A549 treated with AZD9567 at 1 μM for 4 hours (cell line): Measurements from ENCODE around the gene CYSRT1. TPM values are rescaled to one million over a fixed set of nuclear protein-coding genes. Genes with fewer than 3 reads are reported as not detected.

Experiments used
- total RNA-seq: library from RNA; stranded (reverse); fragments of 200-300 nt; extraction: Qiagen RNA extraction; gene quantifications from 5 replicates; pipeline ENCODE4 v1.2.3, GENCODE V29; 2022; ENCODE audit not compliant: insufficient read depth

CYSRT1 gene, protein sequence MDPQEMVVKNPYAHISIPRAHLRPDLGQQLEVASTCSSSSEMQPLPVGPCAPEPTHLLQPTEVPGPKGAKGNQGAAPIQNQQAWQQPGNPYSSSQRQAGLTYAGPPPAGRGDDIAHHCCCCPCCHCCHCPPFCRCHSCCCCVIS
- 1.7 to 4.2 TPM (median 3.2 TPM) in 5 replicates for total RNA-seq

DNA sequence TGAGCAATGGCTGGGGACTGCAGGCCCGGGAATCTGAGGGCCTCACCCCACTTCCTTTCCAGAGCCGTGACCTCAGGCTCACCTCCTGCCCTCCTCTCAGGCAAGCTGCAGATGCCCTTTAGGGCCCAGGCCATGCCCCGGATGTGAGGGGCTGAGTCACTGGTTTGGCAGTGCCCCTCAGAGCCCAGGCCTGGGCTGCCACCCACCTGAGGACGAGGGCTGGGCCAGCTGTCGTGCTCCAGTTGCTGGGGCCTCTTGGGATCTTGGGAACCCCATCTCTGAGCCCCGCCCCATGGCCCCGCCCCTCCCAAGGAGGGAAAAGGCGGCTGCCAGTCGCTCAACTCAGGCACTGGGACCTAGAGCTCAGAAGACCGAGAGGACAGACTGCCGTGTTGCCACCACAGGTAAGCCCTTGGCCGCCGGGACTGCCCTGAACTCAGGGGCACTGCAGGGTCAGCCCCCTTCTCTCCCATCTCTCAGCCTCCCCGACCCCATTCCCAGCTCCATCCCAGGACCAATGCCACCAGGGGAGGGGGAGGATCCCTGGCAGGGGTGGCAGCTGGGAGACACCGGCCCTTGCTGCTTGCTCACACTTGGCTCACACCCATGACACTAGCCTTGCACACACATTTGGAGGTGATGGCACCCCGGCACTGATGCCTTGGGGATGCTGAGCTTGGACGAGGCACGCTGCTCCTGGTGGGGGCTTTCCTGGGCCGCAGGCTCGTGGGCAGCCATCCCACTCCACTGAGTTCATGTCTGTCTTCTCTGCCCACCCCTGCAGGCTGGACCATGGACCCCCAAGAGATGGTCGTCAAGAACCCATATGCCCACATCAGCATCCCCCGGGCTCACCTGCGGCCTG, at the start of gene CYSRT1:
TSS of gene CYSRT1 (plus strand) at position 345 of the 865 bp plus-strand sequence. CDS start at position 793, 448 bp downstream.

DNA sequence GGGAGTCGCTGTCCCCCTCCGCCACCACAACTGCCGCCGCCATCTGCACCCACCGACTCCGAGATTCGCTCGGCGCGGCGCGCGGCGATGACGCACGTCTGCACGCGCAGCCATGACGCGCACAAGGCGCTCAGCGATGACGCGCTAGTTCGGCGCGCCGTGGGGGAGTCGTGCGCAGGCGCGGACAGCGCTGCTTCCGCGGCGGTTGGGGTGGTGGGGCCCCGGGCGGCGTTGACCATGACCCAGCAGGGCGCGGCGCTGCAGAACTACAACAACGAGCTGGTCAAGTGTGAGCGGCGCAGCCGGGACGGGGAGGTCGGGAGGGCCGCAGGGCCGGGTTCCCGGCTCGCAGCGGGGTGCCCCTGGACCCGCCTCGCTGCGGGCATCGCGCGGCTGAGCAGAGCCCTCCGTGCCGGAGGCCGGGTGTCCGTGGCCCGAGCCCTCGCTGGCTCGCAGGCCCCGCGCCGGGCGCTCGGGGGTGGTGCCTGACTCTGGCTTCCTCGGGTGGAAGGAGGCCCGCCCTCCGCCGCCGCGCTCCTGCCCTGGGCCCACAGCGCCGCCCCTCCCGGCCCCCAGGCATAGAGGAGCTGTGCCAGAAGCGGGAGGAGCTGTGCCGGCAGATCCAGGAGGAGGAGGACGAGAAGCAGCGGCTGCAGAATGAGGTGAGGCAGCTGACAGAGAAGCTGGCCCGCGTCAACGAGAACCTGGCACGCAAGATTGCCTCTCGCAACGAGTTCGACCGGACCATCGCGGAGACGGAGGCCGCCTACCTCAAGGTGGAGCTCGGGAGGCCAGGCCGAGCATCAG, 36.3 kb upstream of the CYSRT1 start, which contains the start of the genes ANAPC2 and SSNA1:
TSS of gene ANAPC2 (minus strand) at position 71 of the 807 bp plus-strand sequence. CDS start at position 43, 28 bp downstream.
TSS of gene SSNA1 (plus strand) at position 187 of the 807 bp plus-strand sequence. CDS start at position 238, 51 bp downstream.

DNA sequence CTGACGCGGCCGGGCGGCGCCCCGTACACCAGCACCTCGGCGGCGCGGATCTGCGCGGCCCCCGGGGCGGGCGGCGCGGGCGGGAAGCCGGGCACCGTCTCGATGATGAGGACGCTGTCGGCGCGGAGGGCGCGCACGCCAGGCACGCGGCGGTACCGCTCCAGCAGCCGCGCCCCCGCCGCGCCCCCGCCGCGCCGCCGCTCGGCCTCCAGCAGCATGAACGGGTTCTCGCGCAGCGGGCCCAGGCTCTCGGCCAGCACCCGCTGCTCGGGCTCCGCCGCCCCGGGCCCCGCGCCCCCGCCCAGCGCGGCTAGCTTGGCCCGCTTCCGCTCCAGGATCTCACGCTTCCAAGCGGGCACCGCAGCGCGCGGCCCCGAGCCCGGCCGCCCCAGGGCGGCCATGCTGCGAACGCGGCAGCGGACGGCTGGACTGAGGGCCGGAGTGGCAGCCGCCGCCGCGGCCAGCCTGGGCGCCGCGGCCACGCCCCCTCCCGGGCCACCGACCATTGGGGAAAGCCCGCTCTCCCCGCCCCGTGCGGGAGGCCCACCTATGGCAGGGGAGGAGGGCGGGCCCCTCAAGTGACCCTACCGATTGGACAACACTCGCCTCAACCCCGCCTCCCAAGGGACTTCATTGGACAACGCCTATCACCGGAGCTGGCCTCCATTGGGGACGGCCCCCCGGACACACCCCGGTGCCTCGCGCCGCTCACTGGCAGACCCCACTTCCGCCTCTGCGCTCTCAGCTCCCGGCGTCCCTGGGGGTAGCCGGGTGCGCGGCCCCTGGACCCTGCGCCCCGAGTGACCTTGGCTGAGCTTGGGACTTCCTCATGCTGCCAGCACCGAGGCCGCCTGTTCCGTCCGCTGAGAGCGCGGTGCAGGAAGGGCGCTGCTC, 24.4 kb upstream of the CYSRT1 start, which contains the start of gene TPRN:
TSS of gene TPRN (minus strand) at position 431 of the 894 bp plus-strand sequence. CDS start at position 401, 30 bp downstream.

DNA sequence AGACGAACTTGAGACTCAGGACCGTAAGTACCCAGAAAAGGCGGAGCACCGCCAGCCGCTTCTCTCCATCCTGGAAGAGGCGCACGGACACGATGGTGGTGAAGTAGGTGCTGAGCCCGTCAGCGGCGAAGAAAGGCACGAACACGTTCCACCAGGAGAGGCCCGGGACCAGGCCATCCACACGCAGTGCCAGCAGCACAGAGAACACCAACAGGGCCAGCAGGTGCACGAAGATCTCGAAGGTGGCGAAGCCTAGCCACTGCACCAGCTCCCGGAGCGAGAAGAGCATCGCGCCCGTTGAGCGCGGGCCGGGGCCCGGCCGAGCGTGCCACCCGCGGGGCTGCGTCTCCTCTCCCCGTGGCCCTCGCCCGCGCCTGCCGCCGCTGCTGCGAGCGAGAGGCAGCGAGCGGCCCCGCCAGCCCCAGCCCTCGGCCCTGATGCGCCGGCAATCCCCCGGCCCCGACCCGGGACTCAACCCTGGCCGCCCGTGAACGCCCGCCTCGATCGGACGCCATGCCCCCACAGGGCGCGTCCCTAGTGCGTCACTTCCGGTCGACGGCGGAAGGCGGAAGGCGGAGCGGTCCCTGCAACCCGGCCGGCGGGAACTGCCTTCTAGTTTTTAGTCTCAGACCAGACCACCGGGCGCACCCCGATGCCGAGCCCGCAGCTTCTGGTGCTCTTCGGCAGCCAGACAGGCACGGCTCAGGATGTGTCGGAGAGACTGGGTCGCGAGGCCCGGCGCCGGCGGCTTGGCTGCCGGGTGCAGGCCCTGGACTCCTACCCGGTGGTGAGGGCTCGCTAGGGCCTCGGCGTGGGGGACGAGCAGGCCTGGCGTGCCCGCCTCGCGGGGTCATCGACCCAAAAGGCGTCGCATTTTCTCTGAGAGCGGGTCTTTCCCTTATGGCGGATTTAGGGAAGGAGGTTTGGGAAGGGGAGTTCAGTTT, 19.6 kb upstream of the CYSRT1 start, which contains the start of the genes NDOR1 and TMEM203:
TSS of gene NDOR1 (plus strand) at position 575 of the 944 bp plus-strand sequence. CDS start at position 653, 78 bp downstream.
TSS of gene TMEM203 (minus strand) at position 523 of the 944 bp plus-strand sequence. CDS start at position 289, 234 bp downstream.

DNA sequence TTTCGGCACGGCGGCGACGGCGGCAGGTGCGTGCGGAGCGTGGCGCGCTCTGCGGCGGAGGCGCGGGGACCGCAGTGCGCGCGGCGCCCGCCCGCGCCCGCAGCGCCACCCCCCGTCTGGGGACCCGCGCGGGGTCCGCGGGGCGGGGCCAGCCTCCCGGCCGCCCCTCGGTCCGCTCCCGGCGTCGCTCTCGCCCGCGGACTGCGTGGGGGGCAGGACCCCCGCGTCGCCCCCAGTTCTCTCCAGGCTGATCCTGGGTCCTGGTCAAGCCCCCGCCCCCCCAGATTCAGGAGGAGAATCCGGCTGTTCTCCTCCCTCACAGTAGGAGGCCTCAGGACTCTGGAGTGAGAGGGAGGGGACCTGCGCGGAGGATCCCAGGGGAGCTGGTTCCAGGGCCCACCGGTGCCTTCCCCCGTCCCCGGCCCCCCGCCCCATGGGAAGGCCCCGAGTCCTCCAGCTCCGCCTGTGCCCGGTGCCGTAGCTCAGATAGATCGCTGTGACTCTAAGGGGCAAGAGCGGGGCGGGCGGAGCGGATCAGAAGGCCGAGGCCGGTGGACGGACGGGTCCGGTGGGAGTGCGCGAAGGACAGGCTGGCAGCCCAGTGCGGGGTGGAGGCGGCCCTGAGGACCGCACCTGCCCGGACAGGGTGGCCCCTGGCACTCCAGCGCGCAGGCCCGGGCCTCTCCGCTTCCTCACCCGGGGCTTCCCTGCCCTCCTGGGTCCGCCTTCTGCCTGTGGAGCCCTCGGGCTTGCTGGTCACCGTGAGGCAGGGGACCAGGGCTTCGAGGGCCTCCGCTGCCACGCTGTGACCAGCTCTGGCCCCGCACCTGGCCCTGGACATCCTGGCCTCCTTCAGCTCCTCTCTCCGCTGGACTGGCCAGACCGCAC, 2.5 kb upstream of the CYSRT1 start, which contains the start of gene RNF208:
TSS of gene RNF208 (minus strand) at position 51 of the 888 bp plus-strand sequence. CDS start 1,028 bp downstream, outside the sequence.

DNA sequence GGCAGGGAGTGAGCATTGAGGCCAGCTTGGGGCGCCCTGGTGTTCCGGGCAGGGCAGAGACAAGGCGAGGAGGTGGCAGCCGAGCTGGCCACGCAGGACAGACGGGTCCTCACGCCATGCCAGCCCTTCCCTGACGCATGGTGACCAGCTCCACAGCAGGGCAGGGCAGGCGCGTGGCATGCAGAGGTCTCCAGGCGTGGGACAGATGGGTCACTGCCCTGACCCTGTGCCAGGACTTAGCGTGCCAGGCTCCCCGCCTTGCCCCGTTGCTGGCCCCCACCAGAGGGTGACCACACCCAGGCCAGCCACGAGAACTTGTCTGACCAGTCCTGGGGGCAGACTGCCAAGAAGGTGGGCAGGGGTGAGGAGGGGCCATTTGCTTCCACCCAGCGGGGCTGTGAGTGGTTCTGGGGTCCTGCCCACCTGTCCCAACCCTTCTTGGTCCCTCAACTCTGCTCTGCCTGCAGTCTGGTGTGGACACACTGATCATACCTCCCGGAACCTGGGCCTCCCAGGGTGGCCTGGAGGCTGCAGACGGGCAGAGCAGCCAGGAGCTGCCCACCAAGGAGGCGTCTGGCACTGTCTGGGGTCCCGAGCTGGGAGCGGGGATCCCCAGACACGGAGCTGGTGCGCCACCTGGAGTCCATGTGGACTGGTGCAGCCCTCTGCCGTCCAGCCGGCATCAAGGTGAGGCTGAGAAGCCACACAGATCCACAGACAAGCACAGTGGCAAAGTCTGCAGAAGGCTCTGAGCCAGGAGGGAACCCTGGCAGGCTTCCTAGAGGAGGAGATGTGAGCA, 2.3 kb downstream of the CYSRT1 start, which contains the start of gene RNF224:
TSS of gene RNF224 (plus strand) at position 449 of the 799 bp plus-strand sequence. CDS start 834 bp downstream, outside the sequence.

DNA sequence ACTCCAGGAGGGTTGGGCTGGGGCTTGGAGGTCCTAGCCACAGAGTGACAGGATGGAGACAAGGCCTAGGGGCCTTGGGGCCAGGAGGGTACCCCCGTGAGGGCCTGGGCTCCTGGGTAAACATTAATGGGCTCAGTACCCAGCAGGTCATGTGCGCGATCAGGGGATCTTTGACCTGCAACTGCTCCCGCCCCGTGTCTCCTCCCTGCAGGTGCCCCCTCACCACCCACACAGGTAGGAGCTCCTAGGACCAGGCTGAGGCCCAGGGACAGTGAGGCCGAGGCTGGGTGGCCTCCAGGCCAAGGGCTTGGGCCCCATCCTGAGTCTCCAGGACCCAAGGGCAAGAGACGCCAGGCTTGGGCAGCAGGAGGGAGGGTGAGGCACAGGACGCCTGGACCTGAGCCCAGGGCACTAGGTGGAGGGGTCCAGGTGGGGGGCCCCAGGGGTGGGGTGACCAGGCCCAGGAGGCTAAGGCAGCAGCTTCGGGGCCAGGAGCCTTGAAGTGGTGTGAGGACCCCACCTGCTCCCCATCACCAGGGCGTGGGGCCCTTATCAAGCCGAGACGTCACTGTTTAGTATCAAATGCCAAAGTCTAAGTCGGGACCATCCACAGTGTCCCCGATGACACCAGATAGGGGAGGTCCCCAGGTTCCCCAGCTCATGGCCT, 5.9 kb downstream of the CYSRT1 start, which contains the start of gene SLC34A3:
TSS of gene SLC34A3 (plus strand) at position 197 of the 667 bp plus-strand sequence. CDS start 802 bp downstream, outside the sequence.

DNA sequence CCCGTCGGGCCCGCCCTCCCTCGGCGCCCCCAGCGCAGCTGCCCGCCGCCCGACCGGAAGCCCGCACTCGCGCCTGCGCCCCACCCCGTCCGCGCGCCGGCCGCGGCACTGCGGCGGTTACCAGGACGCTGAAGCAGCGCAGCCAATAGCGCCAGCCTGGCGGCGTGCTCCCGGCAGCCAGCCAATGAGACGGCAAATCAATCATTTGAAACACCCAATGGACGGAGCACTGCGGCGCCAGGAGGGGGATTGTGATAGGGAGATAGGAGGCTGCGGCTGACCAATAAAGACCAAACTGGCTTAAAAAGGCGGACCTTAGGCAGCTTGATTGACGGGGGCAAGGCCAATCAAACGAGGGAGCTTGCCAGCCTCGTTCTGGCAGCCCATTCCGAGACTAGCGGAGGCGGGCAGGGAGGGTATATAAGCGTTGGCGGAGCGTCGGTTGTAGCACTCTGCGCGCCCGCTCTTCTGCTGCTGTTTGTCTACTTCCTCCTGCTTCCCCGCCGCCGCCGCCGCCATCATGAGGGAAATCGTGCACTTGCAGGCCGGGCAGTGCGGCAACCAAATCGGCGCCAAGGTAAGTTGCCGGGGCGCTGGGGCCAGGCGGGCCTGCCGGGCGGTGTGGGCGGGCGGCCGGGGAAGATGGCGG, 16.0 kb downstream of the CYSRT1 start, which contains the start of gene TUBB4B:
TSS of gene TUBB4B (plus strand) at position 447 of the 649 bp plus-strand sequence. CDS start at position 521, 74 bp downstream.

DNA sequence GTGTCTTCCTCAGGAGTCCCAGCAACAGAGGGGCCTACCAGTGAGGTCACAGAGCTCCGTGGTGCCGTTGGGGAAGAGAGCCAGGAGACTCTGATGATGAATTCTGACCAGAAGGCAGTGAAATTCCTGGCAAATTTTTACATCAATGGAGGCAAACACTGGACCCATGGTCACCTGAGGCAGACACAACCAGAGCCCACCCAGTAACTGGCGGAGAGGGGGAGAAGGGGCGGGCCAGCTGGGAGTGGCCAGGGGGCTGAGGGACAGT, 26.2 kb downstream of the CYSRT1 start, which contains the start of gene STPG3:
TSS of gene STPG3 (plus strand) at position 93 of the 268 bp plus-strand sequence. CDS start at position 94, 1 bp downstream.

DNA sequence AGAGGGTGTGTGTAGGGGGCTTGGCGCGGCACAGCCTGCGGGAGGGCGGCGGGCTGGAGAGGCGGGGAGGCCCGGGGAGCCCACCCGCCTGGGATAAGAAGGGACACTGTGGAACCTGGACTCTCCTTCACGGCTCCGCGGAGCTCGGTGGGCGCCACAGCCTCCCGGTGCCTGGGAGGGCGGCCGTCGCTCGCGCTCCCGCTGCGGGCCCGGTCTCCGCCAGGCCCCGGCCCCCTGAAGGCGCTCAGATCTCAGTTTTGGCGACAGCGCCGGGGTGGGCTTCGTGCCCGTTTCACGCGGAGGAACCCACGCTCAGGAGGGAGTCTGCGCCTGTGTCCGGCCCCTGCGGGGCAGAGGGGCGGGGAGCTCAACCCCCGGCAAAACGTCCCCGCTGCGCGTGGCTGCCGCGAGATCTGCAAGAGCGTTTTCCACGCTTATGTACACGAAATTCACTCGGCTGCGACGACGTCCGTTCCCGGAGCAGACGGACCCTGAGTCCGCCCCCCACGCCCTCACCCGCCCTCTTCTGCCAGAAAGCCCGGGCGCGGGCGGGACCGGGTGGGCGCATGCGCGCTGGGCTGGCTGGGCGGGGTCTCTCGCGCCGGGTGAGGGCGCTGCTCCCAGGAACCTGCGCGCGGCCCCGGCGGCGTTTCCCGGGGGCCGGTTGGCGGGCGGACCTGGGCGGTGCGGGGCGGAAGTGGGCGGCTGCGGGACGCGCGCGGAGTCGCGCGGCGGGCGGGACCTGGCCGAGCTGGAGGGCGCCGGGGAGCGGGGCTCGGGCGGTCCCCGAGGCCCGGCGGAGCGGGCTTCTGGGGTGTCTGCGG, 29.9 kb downstream of the CYSRT1 start, which contains the start of gene NELFB:
TSS of gene NELFB (plus strand) at position 704 of the 824 bp plus-strand sequence.

Other genes starting within 250 kb of the CYSRT1 start
- 0.14 to 0.73 TPM (median 0.66 TPM) in 4 of 5 replicates, not detected in the other for gene PTGDS, start 247.7 kb upstream of the CYSRT1 start, total RNA-seq
- gene LCNL1, start 242.2 kb upstream of the CYSRT1 start, total RNA-seq = 0.02 to 0.14 TPM (median 0.10 TPM) in 4 of 5 replicates, not detected in the other
- 24.8 to 86.1 TPM (median 80.8 TPM) in 5 replicates for gene PAXX, start 232.8 kb upstream of the CYSRT1 start, total RNA-seq
- 4.0 to 4.9 TPM (median 4.4 TPM) in 4 of 5 replicates, not detected in the other for gene CLIC3, start 228.6 kb upstream of the CYSRT1 start, total RNA-seq
- gene ABCA2, start 196.9 kb upstream of the CYSRT1 start, total RNA-seq = 20.0 to 29.5 TPM (median 27.5 TPM) in 5 replicates
- 0.03 to 0.09 TPM (median 0.03 TPM) in 4 of 5 replicates, not detected in the other for gene FUT7, start 193.1 kb upstream of the CYSRT1 start, total RNA-seq
- gene NPDC1, start 179.0 kb upstream of the CYSRT1 start, total RNA-seq = 49.4 to 88.3 TPM (median 87.7 TPM) in 5 replicates
- gene ENTPD2, start 171.1 kb upstream of the CYSRT1 start, total RNA-seq = 1.4 to 3.0 TPM (median 2.6 TPM) in 5 replicates
- 14.9 to 28.4 TPM (median 24.6 TPM) in 5 replicates for gene SAPCD2, start 154.6 kb upstream of the CYSRT1 start, total RNA-seq
- gene UAP1L1, start 147.7 kb upstream of the CYSRT1 start, total RNA-seq = 9.8 to 16.4 TPM (median 11.7 TPM) in 5 replicates
- 40.8 to 56.5 TPM (median 52.7 TPM) in 5 replicates for gene MAN1B1, start 138.2 kb upstream of the CYSRT1 start, total RNA-seq
- 65.1 to 122 TPM (median 115 TPM) in 5 replicates for gene DPP7, start 110.4 kb upstream of the CYSRT1 start, total RNA-seq
- 0.19 to 0.95 TPM (median 0.29 TPM) in 4 of 5 replicates, not detected in the other for gene GRIN1, start 86.0 kb upstream of the CYSRT1 start, total RNA-seq
- 0.99 to 1.8 TPM (median 1.3 TPM) in 4 of 5 replicates, not detected in the other for gene LRRC26, start 55.1 kb upstream of the CYSRT1 start, total RNA-seq
- not detected in 5 replicates for gene TMEM210, start 53.1 kb upstream of the CYSRT1 start, total RNA-seq
- 23.3 to 39.2 TPM (median 38.3 TPM) in 5 replicates for gene ANAPC2, start 36.6 kb upstream of the CYSRT1 start, total RNA-seq
- 119 to 158 TPM (median 150 TPM) in 5 replicates for gene SSNA1, start 36.5 kb upstream of the CYSRT1 start, total RNA-seq
- gene TPRN, start 24.4 kb upstream of the CYSRT1 start, total RNA-seq = 9.3 to 14.1 TPM (median 12.9 TPM) in 5 replicates
- 32.0 to 48.4 TPM (median 46.4 TPM) in 5 replicates for gene TMEM203, start 19.5 kb upstream of the CYSRT1 start, total RNA-seq
- 10.9 to 20.2 TPM (median 20.0 TPM) in 5 replicates for gene NDOR1, start 19.5 kb upstream of the CYSRT1 start, total RNA-seq
- gene RNF208, start 2.9 kb upstream of the CYSRT1 start, total RNA-seq = 1.7 to 2.3 TPM (median 1.8 TPM) in 4 of 5 replicates, not detected in the other
- gene RNF224, start 2.3 kb downstream of the CYSRT1 start, total RNA-seq = 0.17 to 0.29 TPM (median 0.22 TPM) in 4 of 5 replicates, not detected in the other
- 0.06 to 0.14 TPM (median 0.10 TPM) in 4 of 5 replicates, not detected in the other for gene SLC34A3, start 5.7 kb downstream of the CYSRT1 start, total RNA-seq
- 802 to 950 TPM (median 862 TPM) in 5 replicates for gene TUBB4B, start 16.1 kb downstream of the CYSRT1 start, total RNA-seq
- not detected in 5 replicates for gene STPG3, start 26.1 kb downstream of the CYSRT1 start, total RNA-seq
- 48.5 to 62.6 TPM (median 57.4 TPM) in 5 replicates for gene NELFB, start 30.2 kb downstream of the CYSRT1 start, total RNA-seq
- gene TOR4A, start 52.6 kb downstream of the CYSRT1 start, total RNA-seq = 15.9 to 26.2 TPM (median 25.4 TPM) in 5 replicates
- gene NRARP, start 77.1 kb downstream of the CYSRT1 start, total RNA-seq = 3.9 to 6.3 TPM (median 4.6 TPM) in 5 replicates
- 5.9 to 7.2 TPM (median 6.7 TPM) in 5 replicates for gene EXD3, start 198.0 kb downstream of the CYSRT1 start, total RNA-seq
- 1.3 to 2.0 TPM (median 1.9 TPM) in 4 of 5 replicates, not detected in the other for gene NOXA1, start 198.2 kb downstream of the CYSRT1 start, total RNA-seq
- 0.19 to 0.28 TPM (median 0.25 TPM) in 4 of 5 replicates, not detected in the other for gene ENTPD8, start 216.2 kb downstream of the CYSRT1 start, total RNA-seq
- gene NSMF, start 234.2 kb downstream of the CYSRT1 start, total RNA-seq = 35.0 to 48.0 TPM (median 47.3 TPM) in 5 replicates